ENCODE measurements around the gene SKOR1.

The SKOR1 gene

DNA sequence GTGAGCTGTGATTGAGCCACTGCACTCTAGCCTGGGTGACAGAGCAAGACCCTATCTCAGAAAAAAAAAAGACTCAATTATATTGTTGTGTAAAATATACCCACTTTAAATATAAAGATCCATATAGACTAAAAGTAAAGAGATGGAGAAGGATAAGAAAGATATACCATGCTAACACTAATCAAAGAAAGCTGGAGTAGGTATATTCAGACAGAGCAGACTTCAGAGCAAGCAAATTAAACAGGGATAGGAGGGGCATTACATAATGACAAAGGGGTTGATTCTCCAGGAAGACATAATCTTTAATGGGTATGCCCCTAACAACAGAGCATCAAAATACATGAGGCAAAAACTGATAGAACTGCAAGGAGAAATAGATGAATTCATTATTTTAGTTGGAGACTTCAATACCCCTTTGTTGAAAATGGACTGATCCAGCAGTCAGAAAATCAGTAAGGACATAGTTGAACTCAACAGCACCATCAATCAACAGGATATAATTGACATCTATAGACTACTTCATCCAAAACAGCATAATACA lies 45.6 kb downstream of the SKOR1 start:
- DNase-seq (ENCODE audit: low read depth): no peak

GRCh38 chr15:67873777-67874176 lies 48.5 kb downstream of the SKOR1 start:
- no peak for DNase-seq (ENCODE audit: low read depth)
- no peak overlapping the region for H3K4me3 ChIP-seq (ENCODE audit: low read depth, low read length)

More for the DNA sequence above, 45.6 kb downstream of the SKOR1 start:
- H3K4me3 ChIP-seq (ENCODE audit: low read depth, low read length): no peak overlapping the region

- no peak for DNase-seq (ENCODE audit: low read depth)
- no peak overlapping the region for H3K4me3 ChIP-seq (ENCODE audit: low read depth, low read length)
Measured at GRCh38 chr15:67878712-67879206, 53.5 kb downstream of the SKOR1 start.

DNA sequence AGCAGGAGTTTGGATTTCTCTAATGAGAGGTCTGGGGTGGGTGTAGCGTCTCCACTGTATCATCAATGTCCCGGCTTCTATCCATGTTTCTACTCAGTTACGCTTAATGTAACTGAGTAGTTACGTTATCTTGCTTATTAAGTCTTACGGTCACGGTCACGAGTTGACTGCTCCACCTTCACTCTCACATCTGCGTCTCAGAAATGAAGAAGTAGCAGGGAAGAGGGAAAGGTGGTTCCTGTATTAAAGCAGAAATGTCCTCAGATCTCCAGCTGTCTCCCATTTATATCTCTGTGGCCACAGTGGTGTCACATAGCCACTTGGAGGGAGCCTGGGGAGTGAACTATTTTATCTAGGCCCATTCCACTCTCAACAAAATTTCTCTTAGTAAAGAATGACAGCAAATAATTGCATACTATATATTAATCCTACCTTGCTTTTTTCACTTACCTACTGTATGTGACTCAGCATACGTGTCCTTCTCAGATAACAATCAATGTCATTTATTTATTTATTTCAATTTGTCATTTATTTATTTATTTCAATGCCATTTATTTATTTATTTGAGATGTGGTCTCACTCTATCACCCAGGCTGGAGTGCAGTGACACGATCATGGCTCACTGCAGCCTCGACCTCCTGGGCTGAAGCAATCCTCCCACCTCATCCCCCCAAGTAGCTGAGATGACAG lies 54.3 kb downstream of the SKOR1 start:
- H3K4me3 ChIP-seq (ENCODE audit: low read depth, low read length): no peak overlapping the region
- DNase-seq (ENCODE audit: low read depth): no peak

DNA sequence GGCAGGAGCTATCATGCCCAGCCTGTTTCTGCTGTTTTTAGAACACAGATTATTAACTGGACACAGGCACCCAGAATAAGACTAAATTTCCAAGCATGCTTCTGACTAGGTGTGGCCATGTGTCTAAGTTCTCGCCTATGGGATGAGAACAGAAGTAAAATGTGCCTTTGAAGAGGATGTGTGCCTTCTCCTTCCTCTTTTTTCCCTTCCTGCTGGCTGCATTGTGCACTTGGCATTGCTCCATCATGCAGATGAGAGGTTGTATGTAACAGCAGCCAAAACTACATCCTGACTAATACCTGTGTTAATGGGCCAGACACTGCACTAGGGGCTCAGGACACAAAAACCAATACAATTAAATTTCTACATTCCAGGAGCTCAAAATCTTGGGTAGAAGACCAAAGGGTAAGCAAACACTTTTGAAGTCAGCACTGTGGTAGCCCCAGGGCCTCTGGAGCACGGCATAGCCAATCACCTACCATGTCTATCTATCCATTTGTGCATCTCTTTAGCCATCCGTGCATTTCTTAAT lies 55.4 kb downstream of the SKOR1 start:
- no peak overlapping the region for H3K4me3 ChIP-seq (ENCODE audit: low read depth, low read length)
- DNase-seq (ENCODE audit: low read depth): no peak

GRCh38 chr15:67882487-67883233 lies 57.4 kb downstream of the SKOR1 start:
- DNase-seq (ENCODE audit: low read depth): no peak

GRCh38 chr15:67883234-67883773 lies 58.0 kb downstream of the SKOR1 start:
- no peak overlapping the region for H3K4me3 ChIP-seq (ENCODE audit: low read depth, low read length)
- DNase-seq (ENCODE audit: low read depth): no peak

More at GRCh38 chr15:67882487-67883233, 57.4 kb downstream of the SKOR1 start:
- H3K4me3 ChIP-seq (ENCODE audit: low read depth, low read length): no peak overlapping the region

- H3K4me3 ChIP-seq (ENCODE audit: low read depth, low read length): no peak overlapping the region
- no peak for DNase-seq (ENCODE audit: low read depth)
Measured at GRCh38 chr15:67884009-67884408, 58.7 kb downstream of the SKOR1 start.
